Endodermal cell (in vitro differentiated cells): Measurements from ENCODE around the gene HIBADH. TPM values are rescaled to one million over a fixed set of nuclear protein-coding genes. Genes with fewer than 3 reads are reported as not detected.

Experiments used
- DNase-seq: peaks from one replicate; pipeline ENCODE4 v3.0.0-alpha.2; 2017
- H3K27ac ChIP-seq: 2 replicates; pipeline ENCODE4 v1.5.1; 2013; ENCODE audit warnings: mild to moderate bottlenecking, low read depth, low read length, moderate library complexity
- H3K27me3 ChIP-seq: 2 replicates; pipeline ENCODE4 v1.6.1; 2013; ENCODE audit warnings: mild to moderate bottlenecking, low read length, moderate library complexity; ENCODE audit not compliant: insufficient read depth, control insufficient read depth, poor library complexity, severe bottlenecking
- H3K36me3 ChIP-seq: 2 replicates; pipeline ENCODE4 v1.7.0; 2013; ENCODE audit warnings: mild to moderate bottlenecking, low read length, moderate library complexity; ENCODE audit not compliant: control insufficient read depth, insufficient read depth
- H3K4me1 ChIP-seq: one replicate; pipeline ENCODE4 v1.7.0; 2013; ENCODE audit warnings: low read length; ENCODE audit not compliant: control insufficient read depth, insufficient read depth
- H3K4me3 ChIP-seq: 2 replicates; pipeline ENCODE4 v1.5.1; 2013; ENCODE audit warnings: mild to moderate bottlenecking, low read length, moderate library complexity
- H3K9ac ChIP-seq: 2 replicates; pipeline ENCODE4 v1.6.1; 2013; ENCODE audit warnings: mild to moderate bottlenecking, low read length, moderate library complexity; ENCODE audit not compliant: poor library complexity, severe bottlenecking; ENCODE audit errors: extremely low read depth
- H3K9me3 ChIP-seq: 2 replicates; pipeline ENCODE4 v1.6.1; 2013; ENCODE audit warnings: mild to moderate bottlenecking, low read length, moderate library complexity; ENCODE audit not compliant: control insufficient read depth
- H3K27ac Mint-ChIP-seq: 2 replicates; pipeline ENCODE4 v1.8.0; 2020; ENCODE audit warnings: mixed read lengths
- H3K27me3 Mint-ChIP-seq: 2 replicates; pipeline ENCODE4 v1.8.0; 2021; ENCODE audit warnings: mild to moderate bottlenecking, mixed read lengths; ENCODE audit not compliant: insufficient read depth
- H3K36me3 Mint-ChIP-seq: 2 replicates; pipeline ENCODE4 v1.8.0; 2020; ENCODE audit warnings: low read depth, mixed read lengths
- H3K4me1 Mint-ChIP-seq: 2 replicates; pipeline ENCODE4 v1.8.0; 2020; ENCODE audit warnings: mixed read lengths
- H3K4me3 Mint-ChIP-seq: 2 replicates; pipeline ENCODE4 v1.8.0; 2020; ENCODE audit warnings: mild to moderate bottlenecking, moderate library complexity, mixed read lengths
- H3K9me3 Mint-ChIP-seq: 2 replicates; pipeline ENCODE4 v1.8.0; 2020; ENCODE audit warnings: mild to moderate bottlenecking, mixed read lengths
- CTCF ChIP-seq: fragments of 200-600 bp; sonication (generic); conservative IDR thresholded peaks from 2 replicates; pipeline ENCODE4 v1.5.0; 2021; ENCODE audit warnings: antibody characterized with exemption, mild to moderate bottlenecking
- WGBS, 2 experiments: methylation state at CpG; one replicate each; pipeline versions ENCODE4 v1.1.5 to v1.1.7; 2013; ENCODE audit warnings: missing lambda C conversion rate in 2 of 2, mixed read lengths in 1 of 2; ENCODE audit not compliant: insufficient coverage in 1 of 2, insufficient read length in 1 of 2; 5-methylcytosine and 5-hydroxymethylcytosine counted together
- long read RNA-seq, 4 experiments: library from polyadenylated mRNA in 2 of 4; library from RNA in 1 of 4; library from capped mRNA in 1 of 4; stranded (forward) in 3 of 4; unstranded in 1 of 4; transcript quantifications; one replicate each; pipeline ENCODE4 v2.0.0, GENCODE V29; 2020 to 2021; ENCODE audit warnings: inconsistent platforms in 1 of 4
- polyA plus RNA-seq, 2 experiments: library from polyadenylated mRNA; stranded (reverse); fragments of 50-300 nt; gene quantifications; one replicate each; pipeline ENCODE4 v1.2.3, GENCODE V29; 2013
- total RNA-seq, 2 donors: library from RNA; stranded (reverse); fragmentation: NEBNext Ultra II Directional in 1 of 2; extraction: Animal tissue kit (Norgen Biotek cat#: 25700) in 1 of 2; gene quantifications; 2 replicates in 1 of 2; 3 replicates in 1 of 2; pipeline ENCODE4 v1.2.1, GENCODE V29; 2021

The HIBADH gene
- 10 to 100 TPM; 48.3 to 78.1 TPM for total RNA-seq
- polyA plus RNA-seq (2013, experiment 1 of 2): 31.2 TPM
- 26.6 TPM for polyA plus RNA-seq (2013, experiment 2 of 2)
- long read RNA-seq, experiment 1, transcript HIBADH-201 (8 exons, 1,990 nt): major isoform, 15 of 50 reads
- long read RNA-seq, experiment 1, partial matches to known transcripts: 13 of 50 reads
- long read RNA-seq, experiment 1, other reads (novel, unspliced or antisense): 22 of 50 reads
- long read RNA-seq, experiment 2, transcript HIBADH-201 (8 exons, 1,990 nt): major isoform, 106 of 131 reads
- long read RNA-seq, experiment 2, partial matches to known transcripts: 4 of 131 reads
- long read RNA-seq, experiment 2, other reads (novel, unspliced or antisense): 21 of 131 reads
- long read RNA-seq, experiment 3, transcript HIBADH-201 (8 exons, 1,990 nt): major isoform, 295 of 368 reads
- long read RNA-seq, experiment 3, partial matches to known transcripts: 29 of 368 reads
- long read RNA-seq, experiment 3, other reads (novel, unspliced or antisense): 40 of 368 reads
- long read RNA-seq, experiment 4, transcript HIBADH-201 (8 exons, 1,990 nt): major isoform, 53 of 90 reads
- long read RNA-seq, experiment 4, partial matches to known transcripts: 20 of 90 reads
- long read RNA-seq, experiment 4, other reads (novel, unspliced or antisense): 16 of 90 reads

DNA sequence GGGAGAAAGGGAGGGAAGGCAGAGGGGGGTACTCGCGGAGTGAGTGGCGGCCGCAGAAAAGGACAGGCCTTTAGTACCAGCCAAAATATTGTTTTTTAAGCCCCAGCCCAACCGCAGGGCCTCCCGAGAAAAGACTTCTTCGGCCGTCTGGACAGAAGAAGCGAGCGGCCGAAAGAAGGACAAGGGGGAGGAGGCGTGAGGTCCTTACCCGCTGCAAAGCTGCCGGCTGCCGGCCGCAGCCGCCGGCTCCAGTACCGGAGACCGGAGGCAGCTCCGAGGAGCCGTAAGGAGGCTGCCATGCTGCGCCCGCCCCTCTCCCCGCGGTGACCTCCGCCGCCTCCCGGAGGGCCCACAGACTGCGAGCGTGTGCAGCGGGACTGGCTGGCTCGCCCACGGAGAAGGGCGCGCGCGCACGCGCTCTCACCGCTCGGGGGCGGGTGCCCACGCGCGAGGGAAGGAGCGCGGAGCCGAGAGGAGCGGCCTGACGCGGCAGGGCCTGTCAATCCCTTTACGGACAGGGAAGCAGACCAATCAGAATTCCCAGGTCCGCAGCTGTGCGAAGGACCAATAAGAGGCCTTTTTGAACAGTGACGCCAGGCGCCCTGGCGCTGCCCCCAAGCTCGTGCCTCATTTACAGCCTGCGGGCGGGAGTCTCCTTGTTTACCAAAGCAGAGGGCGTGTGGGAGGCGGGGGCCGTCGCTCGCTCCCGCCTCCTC, at the start of gene HIBADH:
Gene HIBADH (minus strand): TSS at position 394 of the 716 bp plus-strand sequence. CDS start 95 bp downstream, at position 299.
- Mint-ChIP-seq H3K9me3 (peaks cover 2% of the 10 kb centered on the region), H3K4me3 (peak within 1 kb of the TSS; percentile 89), H3K27me3 (no peaks in the 10 kb centered on the region), H3K27ac (peak within 1 kb of the TSS; percentile 92), H3K4me1 (peaks cover 11% of the 10 kb centered on the region), H3K36me3 (peaks cover 19% of the 10 kb centered on the region)
- Histone ChIP-seq H3K36me3 (peaks cover 3% of the 10 kb centered on the region), H3K9me3 (no peaks in the 10 kb centered on the region), H3K9ac (peak within 1 kb of the TSS; percentile 79), H3K4me1 (no peaks in the 10 kb centered on the region), H3K27ac (peak within 1 kb of the TSS; percentile 48), H3K27me3 (no peaks in the 10 kb centered on the region), H3K4me3 (peak within 1 kb of the TSS; percentile 91)
- peak; percentile 99 for DNase-seq
- 0% methylated on average over 25 to 67 of the region's 67 CpGs for WGBS, 2 experiments
- peak; percentile 47 for TF ChIP-seq CTCF

GRCh38 chr7:27712217-27712616, 49.5 kb upstream of the HIBADH start:
- DNase-seq: no peak
- Histone ChIP-seq H3K27me3 (peaks cover 5% of the 10 kb centered on the region), H3K9me3 (no peaks in the 10 kb centered on the region), H3K27ac (no peak overlapping the region), H3K36me3 (no peaks in the 10 kb centered on the region), H3K4me1 (no peaks in the 10 kb centered on the region), H3K4me3 (no peak overlapping the region), H3K9ac (no peak overlapping the region)
- no peak overlapping the region for H3K27ac Mint-ChIP-seq
- WGBS, 2 experiments: 86% methylated on average over 3 of the region's 3 CpGs
- H3K27me3 Mint-ChIP-seq: no peaks in the 10 kb centered on the region
- no peaks in the 10 kb centered on the region for H3K36me3 Mint-ChIP-seq
- no peak overlapping the region for H3K4me3 Mint-ChIP-seq
- H3K4me1 Mint-ChIP-seq: peaks cover 4% of the 10 kb centered on the region
- H3K9me3 Mint-ChIP-seq: no peaks in the 10 kb centered on the region
- TF ChIP-seq CTCF: no peak
